ENCODE data around the gene COX4I2.
"Not testable (repeated sequence)": the region's sequence is repeated elsewhere in the genome, so short reads cannot be mapped to it uniquely, and the experiment has no call there.

COX4I2 gene

GRCh38 chr20:31608251-31608945, 29.3 kb upstream of the COX4I2 start:
- peak; percentile 90 for DNase-seq

DNA sequence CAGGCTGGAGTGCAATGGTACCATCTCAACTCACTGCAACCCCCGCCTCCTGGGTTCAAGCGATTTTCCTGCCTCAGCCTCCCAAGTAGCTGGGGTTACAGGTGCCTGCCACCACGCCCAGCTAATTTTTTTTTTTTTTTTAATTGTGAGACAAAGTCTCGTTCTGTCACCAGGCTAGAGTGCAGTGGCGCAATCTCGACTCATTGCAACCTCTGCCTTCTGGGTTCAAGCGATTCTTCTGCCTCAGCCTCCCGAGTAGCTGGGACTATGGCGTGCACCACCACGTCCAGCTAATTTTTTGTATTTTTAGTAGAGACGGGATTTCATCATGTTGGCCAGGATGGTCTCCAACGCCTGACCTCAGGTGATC, 25.5 kb upstream of the COX4I2 start:
- DNase-seq, result not testable (repeated sequence)

- DNase-seq, result no peak
Observed at GRCh38 chr20:31615416-31615815, 22.3 kb upstream of the COX4I2 start.

DNA sequence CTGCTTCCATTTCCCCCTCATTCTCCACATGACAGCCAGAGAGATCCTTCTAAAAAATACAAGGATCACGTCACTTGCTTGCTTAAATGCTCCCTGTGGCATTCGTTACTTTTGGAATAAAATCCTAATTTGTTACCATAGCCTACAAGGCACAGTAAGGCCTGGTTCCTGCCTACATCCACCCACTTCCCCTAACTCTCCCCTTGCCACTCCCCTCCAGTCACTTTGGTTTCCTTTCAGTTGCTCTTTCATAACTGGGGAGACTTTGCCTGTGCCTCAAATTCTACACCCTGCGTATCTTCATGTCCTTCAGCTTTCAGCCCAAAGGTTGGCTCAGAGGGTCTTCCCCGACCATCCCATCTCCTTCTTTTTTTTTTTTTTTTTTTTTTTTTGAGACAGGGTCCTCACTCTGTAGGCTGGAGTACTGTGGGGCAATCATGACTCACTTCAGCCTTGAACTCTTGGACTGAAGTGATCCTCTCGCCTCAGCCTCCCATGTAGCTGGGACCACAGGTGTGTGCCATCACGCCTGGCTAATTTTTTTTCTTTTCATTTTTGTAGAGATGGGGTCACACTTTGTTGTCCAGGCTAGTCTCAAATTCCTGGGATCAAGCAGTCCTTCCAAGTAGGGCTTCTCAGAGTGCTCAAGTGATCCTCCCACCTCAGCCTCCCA, 20.1 kb upstream of the COX4I2 start:
- DNase-seq, result no peak

- no peak for DNase-seq
Observed at GRCh38 chr20:31620246-31620645, 17.5 kb upstream of the COX4I2 start.

GRCh38 chr20:31623123-31623505, 14.6 kb upstream of the COX4I2 start:
- not testable (repeated sequence) for DNase-seq

DNA sequence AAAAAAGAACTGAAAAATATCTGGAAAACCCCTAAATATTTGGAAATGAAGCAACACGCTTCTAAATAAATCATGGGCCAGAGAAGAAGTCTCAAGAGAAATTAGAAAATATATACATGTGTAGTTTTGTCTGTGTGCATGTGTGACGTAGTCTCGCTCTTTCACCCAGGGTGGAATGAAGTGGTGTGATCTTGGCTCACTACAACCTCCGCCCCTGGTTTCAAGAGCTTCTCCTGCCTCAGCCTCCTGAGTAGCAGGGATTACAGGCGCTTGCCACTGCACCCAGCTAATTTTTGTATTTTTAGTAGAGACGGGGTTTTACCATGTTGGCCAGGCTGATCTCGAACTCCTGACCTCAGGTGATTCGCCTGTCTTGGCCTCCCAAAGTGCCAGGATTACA, 11.2 kb upstream of the COX4I2 start:
- DNase-seq, result not testable (repeated sequence)

GRCh38 chr20:31628057-31628456, 9.7 kb upstream of the COX4I2 start:
- not testable (repeated sequence) for DNase-seq

DNA sequence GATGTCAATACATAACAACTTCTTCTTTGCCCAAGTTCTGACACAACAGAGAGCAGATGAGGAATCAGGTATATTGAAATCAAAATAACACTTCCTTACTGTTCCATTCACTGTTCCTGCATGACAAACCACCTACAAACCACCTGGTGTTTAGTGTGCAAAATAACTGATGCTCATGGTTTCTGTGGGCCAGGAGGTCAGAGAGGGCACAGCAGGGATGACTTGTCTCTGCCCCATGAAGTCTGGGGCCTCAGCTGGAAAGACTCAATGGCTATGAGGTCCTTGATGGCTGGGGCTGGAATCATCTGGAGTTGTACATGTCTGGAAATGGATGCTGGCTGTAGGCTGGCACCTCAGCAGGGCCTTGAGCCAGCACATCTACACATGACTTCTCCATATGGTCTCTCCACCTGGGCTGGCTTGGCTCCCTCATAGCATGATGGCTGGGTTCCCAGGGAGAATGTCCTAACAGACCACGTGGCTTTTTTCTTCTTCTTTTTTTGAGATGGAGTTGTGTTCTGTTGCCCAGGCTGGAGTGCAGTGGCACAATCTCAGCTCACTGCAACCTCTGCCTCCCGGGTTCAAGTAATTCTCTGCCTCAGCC, 7.4 kb upstream of the COX4I2 start:
- peak; percentile 84 for DNase-seq

DNA sequence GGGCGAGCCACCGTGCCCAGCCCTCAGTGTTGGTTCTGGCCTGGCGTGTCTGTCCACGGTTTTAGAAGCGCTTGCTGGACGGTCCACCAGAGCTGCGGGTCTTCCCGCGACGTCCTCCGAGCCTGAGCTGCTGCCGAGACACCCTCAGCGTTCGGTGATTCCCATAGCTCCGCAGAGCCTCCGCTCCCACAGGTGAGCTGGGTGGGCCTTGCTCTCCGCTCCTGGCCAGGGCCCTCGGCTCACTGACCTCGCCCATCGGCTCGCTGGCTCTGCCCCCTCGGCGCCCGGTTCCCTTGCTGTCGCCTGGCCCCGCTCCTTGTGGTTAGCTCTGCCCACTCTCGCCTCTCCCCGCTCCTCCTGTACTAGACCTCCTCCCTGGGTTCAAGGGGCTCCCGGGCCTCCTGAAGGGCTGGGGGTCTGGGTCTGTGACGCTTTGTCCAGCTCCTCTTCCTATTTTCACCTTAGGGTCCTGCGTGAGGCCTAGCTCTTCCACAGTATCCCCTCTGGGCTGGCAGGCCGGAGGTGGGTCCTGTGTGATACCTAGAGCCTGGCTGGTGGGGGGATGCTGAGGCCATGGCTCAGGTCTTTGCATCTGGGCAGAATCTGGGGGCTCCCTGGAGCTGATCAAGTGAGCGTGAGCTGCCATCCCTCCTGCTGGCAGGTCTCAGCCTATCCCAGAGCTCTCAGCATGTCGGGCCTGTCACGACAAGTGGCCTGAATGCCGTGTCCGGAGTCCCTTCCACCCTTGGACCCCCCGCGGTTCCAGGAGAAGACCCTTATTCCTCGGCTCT, 5.0 kb upstream of the COX4I2 start:
- no peak for DNase-seq

- DNase-seq, result no peak
Observed at GRCh38 chr20:31633339-31633914, 4.3 kb upstream of the COX4I2 start.

- DNase-seq, result peak; percentile 28
Observed at GRCh38 chr20:31638317-31638716, 605 bp downstream of the COX4I2 start.

- no peak for DNase-seq
Observed at GRCh38 chr20:31638816-31639215, 1.1 kb downstream of the COX4I2 start.

DNA sequence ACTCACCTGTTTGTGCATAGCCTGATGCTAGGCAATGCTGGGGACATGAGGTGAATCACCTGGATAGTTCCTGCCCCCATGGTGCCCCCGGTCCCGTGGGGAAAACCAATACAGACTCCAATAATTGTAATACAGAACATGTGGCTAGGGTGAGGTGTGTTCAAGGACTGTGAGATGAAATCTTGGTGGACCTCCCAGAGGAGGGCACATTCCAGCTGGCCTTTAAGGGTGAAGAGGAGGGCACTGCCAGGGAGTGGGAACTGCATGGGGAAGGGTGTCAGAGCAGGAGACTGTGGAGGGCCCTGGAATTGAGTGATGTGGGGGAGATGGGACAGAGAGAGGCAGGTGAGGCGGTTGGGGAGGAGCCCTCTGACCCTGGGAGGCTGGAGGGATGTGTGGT, 2.5 kb downstream of the COX4I2 start:
- DNase-seq, result no peak

- DNase-seq, result no peak
Observed at GRCh38 chr20:31641391-31641790, 3.7 kb downstream of the COX4I2 start.

DNA sequence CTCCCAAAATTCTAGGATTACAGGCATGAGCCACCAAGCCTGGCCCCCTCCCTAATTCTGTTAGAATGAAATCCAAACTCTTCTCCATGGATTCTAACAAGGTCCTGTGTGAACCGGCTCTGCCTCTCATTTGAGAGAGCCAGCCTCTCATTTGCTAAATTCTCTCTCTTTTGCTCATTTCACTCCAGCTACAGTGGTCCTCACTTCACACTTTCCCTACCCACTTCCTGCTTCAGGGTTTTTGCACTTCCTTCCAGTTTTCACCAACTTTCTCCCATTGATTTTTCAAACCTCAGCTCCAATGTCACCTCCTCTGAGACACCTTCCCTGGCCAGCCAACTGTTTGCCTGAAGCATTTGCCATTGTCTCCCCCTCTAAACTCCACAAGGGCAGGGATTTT, 5.1 kb downstream of the COX4I2 start:
- DNase-seq, result no peak

DNA sequence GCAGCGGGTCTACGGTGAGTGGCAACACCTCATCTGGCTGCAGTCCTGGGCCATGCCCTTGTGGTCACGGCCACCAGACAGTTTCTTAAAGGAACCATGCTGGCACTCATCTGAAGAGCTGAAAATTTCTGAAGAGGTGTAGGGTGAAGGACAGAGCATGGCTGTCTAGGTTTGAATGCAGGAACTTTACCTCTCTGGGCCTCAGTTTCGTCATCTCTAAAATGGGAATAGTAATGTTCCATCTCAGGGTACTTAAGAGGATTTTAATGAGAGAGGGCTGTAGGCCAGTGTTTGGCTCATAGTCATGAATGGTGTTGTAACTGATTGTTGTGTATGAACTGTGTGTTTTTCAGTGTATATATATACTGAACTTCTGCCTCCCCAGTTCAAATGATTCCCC, 5.8 kb downstream of the COX4I2 start:
- no peak for DNase-seq

DNA sequence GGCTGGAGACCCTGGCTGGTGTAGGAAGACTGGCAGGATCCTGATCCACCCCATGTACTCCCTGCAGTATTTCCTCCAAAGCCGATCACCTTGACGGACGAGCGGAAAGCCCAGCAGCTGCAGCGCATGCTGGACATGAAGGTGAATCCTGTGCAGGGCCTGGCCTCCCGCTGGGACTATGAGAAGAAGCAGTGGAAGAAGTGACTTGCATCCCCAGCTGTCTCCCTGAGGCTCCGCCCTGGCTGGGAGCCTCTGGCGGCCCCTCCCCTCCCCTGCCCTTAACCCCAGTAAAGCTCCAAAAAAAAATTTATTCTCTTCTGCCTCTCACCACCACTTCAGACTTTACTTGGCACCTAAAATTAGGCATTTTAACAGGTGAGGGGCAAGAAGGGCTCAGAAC, 7.0 kb downstream of the COX4I2 start:
- no peak for DNase-seq

GRCh38 chr20:31648104-31648503, 10.4 kb downstream of the COX4I2 start:
- DNase-seq, result not testable (repeated sequence)

GRCh38 chr20:31652917-31653396, 15.2 kb downstream of the COX4I2 start:
- DNase-seq, result peak; percentile 34

DNA sequence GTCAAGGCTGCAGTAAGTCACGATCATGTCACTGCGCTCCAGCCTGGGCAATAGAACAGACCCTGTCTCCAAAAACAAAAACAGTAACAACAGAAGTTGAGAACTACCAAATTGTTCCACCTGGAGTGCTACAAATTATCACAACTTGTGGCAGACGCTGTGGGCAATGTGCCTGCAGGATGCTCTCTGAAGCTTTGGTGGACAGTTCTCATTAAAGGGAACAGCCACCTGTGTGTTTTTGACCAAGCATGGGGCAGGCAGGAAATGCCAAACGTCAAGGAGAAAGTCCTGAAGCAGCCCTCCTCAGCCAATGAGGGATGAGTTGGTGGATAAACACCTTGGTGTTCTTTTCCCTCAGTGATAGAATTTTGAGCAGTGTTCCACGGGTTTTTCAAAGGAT, 15.8 kb downstream of the COX4I2 start:
- no peak for DNase-seq

GRCh38 chr20:31654534-31654933, 16.8 kb downstream of the COX4I2 start:
- DNase-seq, result no peak

Measured in DMS 273 treated with DMSO at 0.1 percent for 48 hours (cell line).